HepG2 (cell line): ENCODE results near the gene DUSP7. TPM values are rescaled to one million over a fixed set of nuclear protein-coding genes. Genes with fewer than 3 reads are reported as not detected.

Source experiments
- UBTF ChIP-seq: sonication (generic); formaldehyde crosslinking; IDR thresholded peaks from 2 replicates; pipeline ENCODE4 v1.4.0; 2020; ENCODE audit warnings: mild to moderate bottlenecking, missing genetic modification reagents
- ZNF687 ChIP-seq: sonication (generic); formaldehyde crosslinking; IDR thresholded peaks from 2 replicates; pipeline ENCODE4 v1.5.1; 2020; ENCODE audit warnings: mild to moderate bottlenecking, missing genetic modification reagents, moderate library complexity
- polyA plus RNA-seq, 8 experiments: library from polyadenylated mRNA; depleted of rRNA in 3 of 8; stranded (reverse) in 7 of 8; unstranded in 1 of 8; fragments of >200 nt; fragmentation: Illumina TruSeq in 4 of 8; extraction: Trizol in 4 of 8; gene quantifications; 2 replicates each; pipeline versions ENCODE4 v1.2.1 to v1.2.3, GENCODE V29; 2011 to 2016; ENCODE audit warnings: low read depth in 4 of 8, missing spikeins in 1 of 8, mixed read lengths in 1 of 8; ENCODE audit not compliant: insufficient read depth in 1 of 8
- total RNA-seq, 5 experiments: library from RNA; depleted of rRNA; stranded (reverse); fragments of >200 nt; fragmentation: Illumina TruSeq; extraction: Trizol; gene quantifications; 2 replicates each; pipeline ENCODE4 v1.2.3, GENCODE V29; 2016; ENCODE audit warnings: low read depth in 1 of 5
- TF ChIP-seq, protein P1 (sequence below): sonication (generic); formaldehyde crosslinking; IDR thresholded peaks from 2 replicates; pipeline ENCODE4 v1.9.0; 2022; ENCODE audit warnings: missing genetic modification reagents, mild to moderate bottlenecking, borderline replicate concordance

The DUSP7 gene
- total and polyA plus RNA-seq, 2 of the 13 experiments (the other 11 are each of a cell fraction or from before 2014, with no cell fraction given), result 6.6 to 8.8 TPM

- TF ChIP-seq, protein P1, sequence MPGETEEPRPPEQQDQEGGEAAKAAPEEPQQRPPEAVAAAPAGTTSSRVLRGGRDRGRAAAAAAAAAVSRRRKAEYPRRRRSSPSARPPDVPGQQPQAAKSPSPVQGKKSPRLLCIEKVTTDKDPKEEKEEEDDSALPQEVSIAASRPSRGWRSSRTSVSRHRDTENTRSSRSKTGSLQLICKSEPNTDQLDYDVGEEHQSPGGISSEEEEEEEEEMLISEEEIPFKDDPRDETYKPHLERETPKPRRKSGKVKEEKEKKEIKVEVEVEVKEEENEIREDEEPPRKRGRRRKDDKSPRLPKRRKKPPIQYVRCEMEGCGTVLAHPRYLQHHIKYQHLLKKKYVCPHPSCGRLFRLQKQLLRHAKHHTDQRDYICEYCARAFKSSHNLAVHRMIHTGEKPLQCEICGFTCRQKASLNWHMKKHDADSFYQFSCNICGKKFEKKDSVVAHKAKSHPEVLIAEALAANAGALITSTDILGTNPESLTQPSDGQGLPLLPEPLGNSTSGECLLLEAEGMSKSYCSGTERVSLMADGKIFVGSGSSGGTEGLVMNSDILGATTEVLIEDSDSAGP (CRISPR knock-in tag), result peak; percentile 49; the same call in 1 of the 2 replicates
- TF ChIP-seq UBTF (CRISPR knock-in tag), result 0 out of 2 replicates have a peak, but pooled peaks have one; percentile 45
- TF ChIP-seq ZNF687, result peak; percentile 77
Measured at GRCh38 chr3:52052831-52053306, 3.5 kb downstream of the DUSP7 start (continued).
